HepG2 (cell line): ENCODE results near the gene NCOA1. TPM values are rescaled to one million over a fixed set of nuclear protein-coding genes. Genes with fewer than 3 reads are reported as not detected.

ENCODE experiments used
- JARID2 ChIP-seq: sonication (generic); formaldehyde crosslinking; IDR thresholded peaks from 2 replicates; pipeline ENCODE4 v1.8.1; 2023; ENCODE audit warnings: missing genetic modification reagents, inconsistent platforms; ENCODE audit not compliant: insufficient replicate concordance
- PRMT3 ChIP-seq: sonication (generic); formaldehyde crosslinking; IDR thresholded peaks from 2 replicates; pipeline ENCODE4 v1.8.1; 2022; ENCODE audit warnings: low read depth, mild to moderate bottlenecking, moderate library complexity, missing genetic modification reagents, borderline replicate concordance
- RFX3 ChIP-seq: IDR thresholded peaks from 2 replicates; pipeline ENCODE4 v1.6.1; 2016; ENCODE audit warnings: missing biosample characterization, missing genetic modification reagents
- SMARCC2 ChIP-seq: fragments of 450-650 bp; IDR thresholded peaks from 2 replicates; pipeline ENCODE4 v1.6.1; 2017; ENCODE audit warnings: antibody characterized with exemption, mild to moderate bottlenecking
- SYNCRIP ChIP-seq: fragments of 200-400 bp; formaldehyde crosslinking; IDR thresholded peaks from 2 replicates; pipeline ENCODE4 v1.6.1; 2018; ENCODE audit warnings: mild to moderate bottlenecking, low read depth, low read length; ENCODE audit not compliant: insufficient read depth
- ZFYVE20 ChIP-seq: sonication (generic); formaldehyde crosslinking; IDR thresholded peaks from 2 replicates; pipeline ENCODE4 v1.8.0; 2023; ENCODE audit warnings: low read depth, mild to moderate bottlenecking, moderate library complexity, missing genetic modification reagents, borderline replicate concordance
- ZNF235 ChIP-seq: sonication (generic); formaldehyde crosslinking; IDR thresholded peaks from 2 replicates; pipeline ENCODE4 v1.8.1; 2023; ENCODE audit warnings: mild to moderate bottlenecking, missing genetic modification reagents, borderline replicate concordance
- ZNF251 ChIP-seq: sonication (generic); formaldehyde crosslinking; IDR thresholded peaks from 2 replicates; pipeline ENCODE4 v1.9.0; 2021; ENCODE audit warnings: mild to moderate bottlenecking, missing genetic modification reagents
- ZNF33A ChIP-seq: sonication (generic); formaldehyde crosslinking; IDR thresholded peaks from 2 replicates; pipeline ENCODE4 v1.5.1; 2020; ENCODE audit warnings: missing genetic modification reagents, mild to moderate bottlenecking, moderate library complexity, borderline replicate concordance
- ZNF501 ChIP-seq: sonication (generic); formaldehyde crosslinking; IDR thresholded peaks from 2 replicates; pipeline ENCODE4 v1.5.1; 2020; ENCODE audit warnings: mild to moderate bottlenecking, moderate library complexity, missing genetic modification reagents
- ZNF670 ChIP-seq: sonication (generic); formaldehyde crosslinking; IDR thresholded peaks from 2 replicates; pipeline ENCODE4 v1.8.0; 2022; ENCODE audit warnings: mild to moderate bottlenecking, missing genetic modification reagents, borderline replicate concordance
- polyA plus RNA-seq, 8 experiments: library from polyadenylated mRNA; depleted of rRNA in 3 of 8; stranded (reverse) in 7 of 8; unstranded in 1 of 8; fragments of >200 nt; fragmentation: Illumina TruSeq in 4 of 8; extraction: Trizol in 4 of 8; gene quantifications; 2 replicates each; pipeline versions ENCODE4 v1.2.1 to v1.2.3, GENCODE V29; 2011 to 2016; ENCODE audit warnings: low read depth in 4 of 8, missing spikeins in 1 of 8, mixed read lengths in 1 of 8; ENCODE audit not compliant: insufficient read depth in 1 of 8
- total RNA-seq, 5 experiments: library from RNA; depleted of rRNA; stranded (reverse); fragments of >200 nt; fragmentation: Illumina TruSeq; extraction: Trizol; gene quantifications; 2 replicates each; pipeline ENCODE4 v1.2.3, GENCODE V29; 2016; ENCODE audit warnings: low read depth in 1 of 5
- TF ChIP-seq, protein P1 (sequence below): sonication (generic); formaldehyde crosslinking; IDR thresholded peaks from 2 replicates; pipeline ENCODE4 v1.5.0; 2020; ENCODE audit warnings: mild to moderate bottlenecking, missing genetic modification reagents, borderline replicate concordance

The NCOA1 gene
- total and polyA plus RNA-seq, 2 of the 13 experiments (the other 11 are each of a cell fraction or from before 2014, with no cell fraction given), result 10.0 to 10.4 TPM

DNA sequence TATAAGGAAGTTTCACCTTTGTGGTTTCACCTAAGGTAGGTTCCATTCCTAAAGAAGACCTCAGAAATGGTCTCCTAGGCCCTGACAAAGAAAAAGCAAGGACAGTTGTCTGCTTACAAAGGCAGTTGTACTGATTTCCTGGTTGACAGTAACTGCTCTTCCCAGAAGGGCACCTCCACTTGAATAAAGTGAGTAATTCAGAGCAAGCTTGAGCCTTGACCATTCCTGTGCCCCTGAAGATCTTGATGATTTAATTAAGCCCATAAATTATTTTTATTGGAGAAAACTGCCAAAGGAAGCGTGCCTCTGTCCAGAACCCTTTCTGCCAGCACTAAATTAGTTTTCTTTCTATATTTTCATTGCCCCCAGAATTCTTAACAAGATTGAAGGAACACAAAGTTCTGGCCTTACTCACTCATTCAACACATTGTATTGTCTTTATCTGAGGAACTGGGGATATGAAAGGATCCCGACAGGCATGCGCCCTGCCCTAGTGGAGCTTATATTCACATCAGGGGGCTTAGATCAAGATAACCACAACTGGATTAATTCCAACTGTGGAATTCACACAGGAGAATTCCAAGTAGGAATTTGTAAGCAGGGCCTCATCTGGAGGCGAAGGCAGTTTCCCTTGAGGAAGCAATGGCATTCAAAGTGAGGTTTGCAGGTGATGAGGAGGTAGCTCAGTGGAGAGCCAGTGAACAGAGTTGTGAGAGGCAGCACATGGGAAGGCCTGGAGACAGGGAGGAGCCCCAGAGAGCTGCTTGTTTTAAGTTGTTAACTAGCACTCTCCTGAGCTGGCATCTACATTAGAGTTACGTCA, 280.9 kb downstream of the NCOA1 start (continued):
- no peak for TF ChIP-seq ZFYVE20
- TF ChIP-seq SYNCRIP, result no peak
- TF ChIP-seq, protein P1, sequence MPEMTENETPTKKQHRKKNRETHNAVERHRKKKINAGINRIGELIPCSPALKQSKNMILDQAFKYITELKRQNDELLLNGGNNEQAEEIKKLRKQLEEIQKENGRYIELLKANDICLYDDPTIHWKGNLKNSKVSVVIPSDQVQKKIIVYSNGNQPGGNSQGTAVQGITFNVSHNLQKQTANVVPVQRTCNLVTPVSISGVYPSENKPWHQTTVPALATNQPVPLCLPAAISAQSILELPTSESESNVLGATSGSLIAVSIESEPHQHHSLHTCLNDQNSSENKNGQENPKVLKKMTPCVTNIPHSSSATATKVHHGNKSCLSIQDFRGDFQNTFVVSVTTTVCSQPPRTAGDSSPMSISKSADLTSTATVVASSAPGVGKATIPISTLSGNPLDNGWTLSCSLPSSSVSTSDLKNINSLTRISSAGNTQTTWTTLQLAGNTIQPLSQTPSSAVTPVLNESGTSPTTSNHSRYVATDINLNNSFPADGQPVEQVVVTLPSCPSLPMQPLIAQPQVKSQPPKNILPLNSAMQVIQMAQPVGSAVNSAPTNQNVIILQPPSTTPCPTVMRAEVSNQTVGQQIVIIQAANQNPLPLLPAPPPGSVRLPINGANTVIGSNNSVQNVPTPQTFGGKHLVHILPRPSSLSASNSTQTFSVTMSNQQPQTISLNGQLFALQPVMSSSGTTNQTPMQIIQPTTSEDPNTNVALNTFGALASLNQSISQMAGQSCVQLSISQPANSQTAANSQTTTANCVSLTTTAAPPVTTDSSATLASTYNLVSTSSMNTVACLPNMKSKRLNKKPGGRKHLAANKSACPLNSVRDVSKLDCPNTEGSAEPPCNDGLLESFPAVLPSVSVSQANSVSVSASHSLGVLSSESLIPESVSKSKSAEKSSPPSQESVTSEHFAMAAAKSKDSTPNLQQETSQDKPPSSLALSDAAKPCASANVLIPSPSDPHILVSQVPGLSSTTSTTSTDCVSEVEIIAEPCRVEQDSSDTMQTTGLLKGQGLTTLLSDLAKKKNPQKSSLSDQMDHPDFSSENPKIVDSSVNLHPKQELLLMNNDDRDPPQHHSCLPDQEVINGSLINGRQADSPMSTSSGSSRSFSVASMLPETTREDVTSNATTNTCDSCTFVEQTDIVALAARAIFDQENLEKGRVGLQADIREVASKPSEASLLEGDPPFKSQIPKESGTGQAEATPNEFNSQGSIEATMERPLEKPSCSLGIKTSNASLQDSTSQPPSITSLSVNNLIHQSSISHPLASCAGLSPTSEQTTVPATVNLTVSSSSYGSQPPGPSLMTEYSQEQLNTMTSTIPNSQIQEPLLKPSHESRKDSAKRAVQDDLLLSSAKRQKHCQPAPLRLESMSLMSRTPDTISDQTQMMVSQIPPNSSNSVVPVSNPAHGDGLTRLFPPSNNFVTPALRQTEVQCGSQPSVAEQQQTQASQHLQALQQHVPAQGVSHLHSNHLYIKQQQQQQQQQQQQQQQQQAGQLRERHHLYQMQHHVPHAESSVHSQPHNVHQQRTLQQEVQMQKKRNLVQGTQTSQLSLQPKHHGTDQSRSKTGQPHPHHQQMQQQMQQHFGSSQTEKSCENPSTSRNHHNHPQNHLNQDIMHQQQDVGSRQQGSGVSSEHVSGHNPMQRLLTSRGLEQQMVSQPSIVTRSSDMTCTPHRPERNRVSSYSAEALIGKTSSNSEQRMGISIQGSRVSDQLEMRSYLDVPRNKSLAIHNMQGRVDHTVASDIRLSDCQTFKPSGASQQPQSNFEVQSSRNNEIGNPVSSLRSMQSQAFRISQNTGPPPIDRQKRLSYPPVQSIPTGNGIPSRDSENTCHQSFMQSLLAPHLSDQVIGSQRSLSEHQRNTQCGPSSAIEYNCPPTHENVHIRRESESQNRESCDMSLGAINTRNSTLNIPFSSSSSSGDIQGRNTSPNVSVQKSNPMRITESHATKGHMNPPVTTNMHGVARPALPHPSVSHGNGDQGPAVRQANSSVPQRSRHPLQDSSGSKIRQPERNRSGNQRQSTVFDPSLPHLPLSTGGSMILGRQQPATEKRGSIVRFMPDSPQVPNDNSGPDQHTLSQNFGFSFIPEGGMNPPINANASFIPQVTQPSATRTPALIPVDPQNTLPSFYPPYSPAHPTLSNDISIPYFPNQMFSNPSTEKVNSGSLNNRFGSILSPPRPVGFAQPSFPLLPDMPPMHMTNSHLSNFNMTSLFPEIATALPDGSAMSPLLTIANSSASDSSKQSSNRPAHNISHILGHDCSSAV (CRISPR knock-in tag), result no peak
- no peak for TF ChIP-seq JARID2 (CRISPR knock-in tag)
- no peak for TF ChIP-seq ZNF235 (CRISPR knock-in tag)
- TF ChIP-seq RFX3 (CRISPR knock-in tag), result no peak
- no peak for TF ChIP-seq ZNF501 (CRISPR knock-in tag)
- TF ChIP-seq SMARCC2, result no peak
- TF ChIP-seq ZNF670, result no peak
- TF ChIP-seq ZNF33A (CRISPR knock-in tag), result no peak
- TF ChIP-seq ZNF251, result no peak
- no peak for TF ChIP-seq PRMT3 (CRISPR knock-in tag)
